ENCODE data around the gene MCL1. TPM values are rescaled to one million over a fixed set of nuclear protein-coding genes. Genes with fewer than 3 reads are reported as not detected.

Gene MCL1
- total and polyA plus RNA-seq, 2 donors (not counting 1 experiment from before 2014, with no cell fraction given) = 219 to 266 TPM

DNA sequence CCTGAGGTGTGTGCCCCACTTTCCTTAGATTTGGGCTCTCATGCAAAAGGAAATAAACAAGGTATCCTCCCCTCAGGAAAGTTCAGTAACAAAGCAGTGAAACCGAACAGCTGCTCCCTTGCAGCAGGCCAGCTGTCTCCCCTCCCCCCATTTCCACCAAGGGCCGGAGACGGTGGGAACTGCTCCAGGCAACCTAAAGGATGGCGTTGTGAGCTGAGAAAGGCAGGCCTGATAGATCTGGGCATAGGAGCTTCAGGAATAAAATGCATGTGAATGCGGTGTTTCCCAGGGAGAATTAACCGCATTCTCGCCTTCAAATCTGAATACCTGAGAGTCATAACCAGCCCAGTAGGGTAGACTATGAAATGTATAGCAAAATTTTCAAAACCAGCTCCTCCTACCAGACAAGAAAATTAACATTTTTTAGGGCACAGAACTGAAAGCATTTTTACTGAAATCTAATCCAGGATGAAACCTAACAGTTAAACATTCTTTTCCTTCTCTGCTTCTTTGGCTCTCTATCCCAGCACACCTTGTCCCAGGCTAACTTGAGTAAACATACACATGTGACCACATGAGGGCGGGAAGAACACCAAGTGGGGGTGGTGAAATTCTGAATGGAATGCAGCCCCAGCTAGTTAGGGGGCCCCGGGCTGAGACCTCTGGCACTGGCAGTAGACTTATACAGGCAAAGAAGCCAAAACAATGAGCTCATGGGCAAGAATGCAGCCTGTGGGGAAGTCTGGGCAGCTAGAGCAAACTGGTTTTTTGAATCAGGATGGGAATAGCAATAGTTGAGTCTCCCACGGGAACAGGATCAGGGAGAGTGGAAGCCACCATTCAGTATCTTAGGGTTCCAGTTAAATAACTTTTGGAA lies 11.5 kb downstream of the MCL1 start:
- intact Hi-C loops (cut with micrococcal nuclease) = no loop called here
- ChIA-PET CTCF (interaction anchor here (0.6 to 19.2 kb wide), 6 partner anchors 6 to 448 kb away, joined by 3 to 497 read pairs (median 81); partner anchors contain the start of gene MCL1), POLR2A (interaction anchor here (0.9 to 10.3 kb wide), 4 partner anchors 7 to 204 kb away, joined by 3 to 371 read pairs (median 4); partner anchors contain the start of genes ENSA, MCL1 and RPRD2)
- ATAC-seq (ENCODE audit: low read depth) (no peak), DNase-seq (peak; percentile 47)
- H3K9ac ChIP-seq (ENCODE audit: low read length) = peak overlapping the region; percentile 55
- H2AFZ ChIP-seq (ENCODE audit: insufficient read depth, low read depth, low read length, poor library complexity, severe bottlenecking) = peak overlapping the region; percentile 11
- no peaks in the 10 kb centered on the region for H3K9me3 Mint-ChIP-seq (ENCODE audit: insufficient read depth)
- H3K27me3 ChIP-seq (replicated peaks in 1 of 4; ENCODE audit: control extremely low read depth in 1 of 4, control insufficient read depth in 3 of 4, insufficient read depth in 4 of 4, low read length in 3 of 4) = no peaks in the 10 kb centered on the region
- peak overlapping the region; percentile 94 for H3K27ac Mint-ChIP-seq
- peak overlapping the region; percentile 80 for H3K4me3 Mint-ChIP-seq
- H3K36me3 ChIP-seq (replicated peaks in 1 of 2; ENCODE audit: control extremely low read depth in 1 of 2, control insufficient read depth in 1 of 2, extremely low read depth in 1 of 2, insufficient read depth in 2 of 2, low read length in 1 of 2) = peaks cover 0 to 19% of the 10 kb centered on the region in 2 experiments
- peak overlapping the region; percentile 96 to 99 for H3K27ac ChIP-seq (ENCODE audit: low read length in 2 of 2)
- peak overlapping the region; percentile 77 for H3K4me2 ChIP-seq (replicated peaks; ENCODE audit: low read depth, low read length, poor library complexity, severe bottlenecking)
- peaks cover 7% of the 10 kb centered on the region for H4K20me1 ChIP-seq (ENCODE audit: control insufficient read depth, insufficient read depth, low read length, poor library complexity, severe bottlenecking)
- no peaks in the 10 kb centered on the region for H3K27me3 Mint-ChIP-seq
- peaks cover 61% of the 10 kb centered on the region for H3K79me2 ChIP-seq (ENCODE audit: control insufficient read depth, insufficient read depth, low read length)
- H3K4me1 ChIP-seq (ENCODE audit: control insufficient read depth in 2 of 2, insufficient read depth in 2 of 2, low read length in 2 of 2) = peaks cover 97 to 100% of the 10 kb centered on the region in 2 donors
- WGBS (ENCODE audit: insufficient coverage) = 10% methylated on average over 4 of the region's 10 CpGs
- peak overlapping the region; percentile 31 to 67 (median 53) for H3K4me3 ChIP-seq (ENCODE audit: control extremely low read depth in 1 of 5, extremely low read depth in 1 of 5, insufficient read depth in 1 of 5, low read depth in 2 of 5, low read length in 4 of 5)
- TF ChIP-seq, protein P1, sequence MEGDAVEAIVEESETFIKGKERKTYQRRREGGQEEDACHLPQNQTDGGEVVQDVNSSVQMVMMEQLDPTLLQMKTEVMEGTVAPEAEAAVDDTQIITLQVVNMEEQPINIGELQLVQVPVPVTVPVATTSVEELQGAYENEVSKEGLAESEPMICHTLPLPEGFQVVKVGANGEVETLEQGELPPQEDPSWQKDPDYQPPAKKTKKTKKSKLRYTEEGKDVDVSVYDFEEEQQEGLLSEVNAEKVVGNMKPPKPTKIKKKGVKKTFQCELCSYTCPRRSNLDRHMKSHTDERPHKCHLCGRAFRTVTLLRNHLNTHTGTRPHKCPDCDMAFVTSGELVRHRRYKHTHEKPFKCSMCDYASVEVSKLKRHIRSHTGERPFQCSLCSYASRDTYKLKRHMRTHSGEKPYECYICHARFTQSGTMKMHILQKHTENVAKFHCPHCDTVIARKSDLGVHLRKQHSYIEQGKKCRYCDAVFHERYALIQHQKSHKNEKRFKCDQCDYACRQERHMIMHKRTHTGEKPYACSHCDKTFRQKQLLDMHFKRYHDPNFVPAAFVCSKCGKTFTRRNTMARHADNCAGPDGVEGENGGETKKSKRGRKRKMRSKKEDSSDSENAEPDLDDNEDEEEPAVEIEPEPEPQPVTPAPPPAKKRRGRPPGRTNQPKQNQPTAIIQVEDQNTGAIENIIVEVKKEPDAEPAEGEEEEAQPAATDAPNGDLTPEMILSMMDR (IDR thresholded peaks at IDR 0.05) = no peak
- TF ChIP-seq EZH2 (IDR thresholded peaks at IDR 0.05; ENCODE audit: borderline replicate concordance, insufficient read depth, low read depth, low read length, poor library complexity, severe bottlenecking) = no peak
- no peaks in the 10 kb centered on the region for H3K9me3 ChIP-seq (ENCODE audit: control extremely low read depth in 1 of 3, control insufficient read depth in 2 of 3, insufficient read depth in 1 of 3, low read length in 2 of 3)
- H3K4me1 Mint-ChIP-seq = peaks cover 78% of the 10 kb centered on the region
